Measurements from ENCODE around the gene ZMPSTE24.
"Not testable (repeated sequence)": the region's sequence is repeated elsewhere in the genome, so short reads cannot be mapped to it uniquely, and the experiment has no call there.

ZMPSTE24 gene

DNA sequence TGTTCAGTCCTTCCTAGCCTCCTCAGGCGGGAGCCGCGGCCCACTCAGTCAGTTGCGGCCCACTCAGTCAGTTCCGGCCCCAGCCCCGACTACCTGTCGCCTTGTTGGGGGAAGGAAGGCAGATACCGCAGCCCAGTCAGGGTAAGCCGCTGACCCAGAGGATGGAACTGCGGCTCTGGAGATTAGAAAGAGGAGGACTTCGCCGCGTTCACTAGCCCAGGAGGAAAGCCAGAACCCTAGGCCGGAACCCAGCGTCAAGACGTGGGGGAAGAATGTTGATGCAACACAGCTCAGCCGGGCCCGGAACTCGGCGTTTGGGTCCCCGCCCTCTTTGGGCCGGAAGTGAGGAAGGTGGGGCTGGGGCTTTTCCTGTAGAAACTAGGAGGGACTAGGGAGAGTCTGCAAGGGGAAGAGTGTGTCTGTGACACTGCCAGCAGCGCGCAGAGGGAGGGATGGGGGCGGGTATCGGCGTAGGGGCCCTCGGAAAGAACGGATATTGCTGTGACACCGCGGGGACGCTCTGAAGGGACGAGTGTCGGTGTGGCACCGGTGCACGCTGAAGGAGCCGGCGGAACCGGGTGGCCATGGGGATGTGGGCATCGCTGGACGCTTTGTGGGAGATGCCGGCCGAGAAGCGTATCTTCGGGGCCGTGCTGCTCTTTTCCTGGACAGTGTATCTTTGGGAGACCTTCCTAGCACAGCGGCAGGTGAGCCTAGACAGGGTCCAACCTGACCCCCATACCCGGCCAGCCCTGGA is at the start of gene ZMPSTE24:
ZMPSTE24 (plus strand) TSS at position 549 of the 757 bp plus-strand sequence; CDS start at position 585, 36 bp downstream.
- DNase-seq, result peak; percentile 90

DNA sequence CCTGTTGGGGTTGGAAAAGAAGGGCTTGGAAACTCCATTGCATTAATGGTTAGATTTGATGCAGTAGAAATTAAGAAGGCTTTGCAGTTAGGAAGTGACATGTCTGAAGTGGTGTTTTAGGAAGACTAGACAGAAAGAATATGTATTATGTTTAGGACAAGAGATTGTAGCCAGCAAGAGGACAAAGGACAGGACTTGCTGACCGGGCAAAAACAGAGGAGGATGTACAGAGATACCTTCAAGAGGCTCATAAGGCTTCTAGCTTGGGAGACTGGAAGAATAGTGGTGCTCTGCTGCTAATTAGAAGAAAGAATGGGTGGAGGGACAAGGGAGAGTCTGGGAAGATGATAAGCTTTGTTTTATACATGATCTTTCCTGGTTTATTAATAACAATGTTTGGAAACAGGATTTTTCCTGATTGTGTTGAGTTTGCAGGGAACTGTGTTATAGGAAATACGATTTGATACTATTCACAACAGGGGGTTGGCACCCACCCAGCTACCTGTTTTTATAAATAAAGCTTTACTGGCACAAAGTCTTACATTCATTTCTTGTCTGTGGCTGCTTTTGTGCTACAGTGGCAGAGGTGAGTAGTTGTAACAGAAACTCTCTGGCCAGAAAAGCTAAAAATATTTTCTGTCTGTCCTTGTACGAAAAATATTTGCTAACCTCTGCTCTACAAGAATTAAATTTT is 47.4 kb upstream of the ZMPSTE24 start:
- no peak for DNase-seq

DNA sequence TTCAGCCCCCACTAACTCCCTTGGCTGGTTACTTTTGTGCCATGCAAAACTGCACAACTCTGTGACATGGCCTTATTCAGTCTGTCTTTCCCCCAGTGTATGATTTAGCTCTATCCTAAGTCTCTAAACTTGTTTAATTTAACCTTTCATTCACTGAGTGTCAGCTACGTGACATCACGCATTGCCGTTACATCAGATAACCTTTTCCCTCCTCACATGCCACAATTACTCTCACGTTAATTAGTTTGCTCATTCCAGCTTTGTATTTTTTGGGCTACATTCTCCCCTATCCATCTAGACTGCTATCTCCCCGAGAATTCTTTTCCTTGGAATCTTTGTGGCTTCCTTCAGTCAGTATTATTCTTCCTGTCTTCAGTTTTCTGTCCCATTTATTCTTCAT is 39.7 kb upstream of the ZMPSTE24 start:
- DNase-seq, result no peak

DNA sequence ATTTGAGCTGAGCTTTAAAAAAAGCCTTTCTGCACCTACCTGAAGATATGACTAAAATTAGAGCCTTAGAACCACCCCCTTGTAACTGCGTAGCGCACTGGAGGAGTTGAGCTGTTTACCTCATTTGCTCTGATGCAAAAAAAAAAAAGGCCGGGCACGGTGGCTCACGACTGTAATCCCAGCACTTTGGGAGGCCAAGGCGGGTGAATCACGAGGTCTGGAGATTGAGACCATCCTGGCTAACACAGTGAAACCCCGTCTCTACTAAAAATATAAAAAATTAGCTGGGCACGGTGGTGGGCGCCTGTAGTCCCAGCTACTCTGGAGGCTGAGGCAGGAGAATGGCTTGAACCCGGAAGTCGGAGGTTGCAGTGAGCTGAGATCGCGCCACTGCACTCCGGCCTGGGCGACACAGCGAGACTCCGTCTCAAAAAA is 36.5 kb upstream of the ZMPSTE24 start:
- not testable (repeated sequence) for DNase-seq

DNA sequence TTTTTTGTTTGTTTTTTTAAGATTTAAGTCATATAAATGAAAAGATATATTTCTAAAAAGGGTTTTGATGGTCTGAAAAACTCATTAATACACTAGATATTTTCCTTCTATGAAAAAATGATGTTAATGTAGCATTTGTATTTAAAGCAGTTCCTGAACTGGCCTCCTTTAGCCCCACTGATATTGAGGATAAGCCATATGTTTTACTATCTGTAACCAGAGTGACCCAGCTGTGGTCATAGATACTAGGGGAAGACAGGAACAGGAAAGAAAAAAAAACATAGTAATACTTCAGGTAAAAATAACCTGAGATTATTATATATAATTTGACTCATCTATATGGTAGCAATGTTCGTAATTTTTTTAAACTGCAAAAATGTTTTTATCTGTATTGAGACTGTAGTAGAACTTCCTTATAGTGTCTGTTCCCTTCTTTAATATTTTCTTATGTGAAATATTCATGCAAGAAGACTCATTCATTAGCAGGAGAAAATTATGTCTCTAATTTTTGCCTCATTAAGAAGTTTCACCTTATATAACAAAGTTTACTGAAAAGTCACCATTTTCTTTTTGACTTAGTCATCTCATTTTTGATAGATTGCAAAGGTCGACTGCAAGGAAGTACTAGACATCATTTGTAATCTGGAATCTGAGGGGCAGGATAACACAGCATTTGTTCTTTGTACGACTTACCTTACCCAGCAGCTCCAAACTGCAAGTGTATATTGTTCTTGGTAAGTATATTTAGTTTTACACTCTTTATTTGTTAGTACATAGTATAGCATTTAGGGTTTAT is 35.9 kb upstream of the ZMPSTE24 start:
- no peak for DNase-seq

DNA sequence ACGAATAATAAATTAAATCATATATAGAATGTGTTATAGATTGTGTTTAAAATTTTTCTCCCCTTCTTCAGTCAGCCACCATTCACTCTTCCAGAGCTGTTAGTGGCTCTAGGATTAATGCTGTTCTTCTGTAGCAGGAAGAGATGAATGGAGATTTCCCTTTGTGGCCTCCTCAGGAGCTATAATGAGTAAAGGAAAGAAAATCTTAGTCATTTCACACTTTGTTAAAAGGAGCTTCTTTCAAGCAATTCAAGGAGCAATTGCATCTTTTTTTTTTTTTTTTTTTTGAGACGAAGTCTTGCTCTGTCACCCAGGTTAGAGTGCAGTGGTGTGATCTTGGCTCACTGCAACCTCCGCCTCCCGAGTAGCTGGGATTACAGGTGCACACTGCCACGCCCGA is 34.0 kb upstream of the ZMPSTE24 start:
- DNase-seq, result no peak

DNA sequence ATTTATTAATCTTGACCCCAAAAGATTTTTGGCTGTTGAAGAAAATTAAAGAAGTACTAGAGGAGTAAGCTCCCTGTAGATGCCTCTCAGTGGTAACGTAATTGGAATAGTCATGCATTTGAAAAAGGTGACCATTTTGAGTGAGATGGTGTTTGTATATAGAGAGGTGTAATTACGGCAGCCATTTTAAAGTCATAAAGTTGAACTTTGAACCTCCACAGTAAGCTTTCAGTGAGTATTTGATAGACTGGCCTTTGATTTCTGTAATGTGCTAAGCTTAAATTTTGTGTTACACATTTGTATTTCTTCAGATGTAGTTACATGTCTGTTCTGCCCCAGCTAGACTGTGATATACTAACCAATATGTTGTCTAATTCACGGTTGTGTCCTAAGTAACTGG is 31.8 kb upstream of the ZMPSTE24 start:
- no peak for DNase-seq

DNA sequence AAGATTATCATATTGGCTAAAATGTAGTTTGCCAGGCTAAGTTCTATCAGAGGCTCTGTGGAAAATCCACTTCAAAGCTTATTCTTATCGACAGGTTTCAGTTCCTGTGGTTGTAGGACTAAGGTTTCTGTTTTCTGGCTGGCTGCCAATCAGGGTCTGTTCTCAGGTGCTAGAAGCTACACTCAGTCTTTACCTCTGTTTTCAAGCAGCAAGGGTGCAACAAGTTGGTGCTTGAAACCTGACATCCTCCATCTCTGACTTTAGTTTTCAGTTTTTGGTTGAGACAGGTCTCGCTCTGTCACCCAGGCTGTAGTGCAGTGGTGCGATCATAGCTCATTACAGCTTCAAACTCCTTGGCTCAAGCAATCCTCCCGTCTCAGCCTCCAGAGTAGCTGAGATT is 25.6 kb upstream of the ZMPSTE24 start:
- no peak for DNase-seq

DNA sequence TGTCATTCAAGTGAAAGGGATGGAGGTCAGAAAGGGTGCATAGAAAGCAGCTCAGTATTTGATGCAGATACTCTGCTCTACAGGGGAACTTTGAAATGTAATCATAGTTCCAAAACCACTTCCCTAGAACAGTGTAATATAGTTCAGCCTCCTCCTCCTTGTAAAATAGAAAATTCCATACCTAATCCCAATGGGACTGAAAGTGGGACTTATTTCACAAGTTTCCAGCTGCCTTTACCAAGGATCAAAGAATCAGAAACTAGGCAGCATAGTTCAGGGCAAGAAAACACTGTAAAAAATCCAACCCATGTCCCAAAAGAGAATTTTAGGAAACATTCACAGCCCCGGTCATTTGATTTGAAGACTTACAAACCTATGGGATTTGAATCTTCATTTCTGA is 18.4 kb upstream of the ZMPSTE24 start:
- no peak for DNase-seq

DNA sequence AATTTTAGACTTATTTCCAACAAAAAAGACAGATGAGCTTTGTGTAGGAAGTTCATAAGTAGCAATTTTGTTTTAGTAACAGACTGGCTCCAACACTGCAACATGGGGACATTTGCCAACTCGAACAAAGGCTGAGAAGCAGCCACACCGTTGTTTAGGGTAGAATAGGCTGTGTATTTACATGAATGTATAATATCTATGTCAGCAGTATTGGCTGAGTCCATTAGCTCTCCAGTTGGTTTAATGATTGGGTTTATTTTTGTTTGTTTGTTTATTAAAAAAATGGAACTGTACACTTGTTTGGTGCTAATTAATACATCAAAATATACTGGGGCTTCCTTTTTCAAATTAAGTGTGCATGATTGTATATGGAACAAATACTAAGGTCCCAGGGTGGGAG is 17.6 kb upstream of the ZMPSTE24 start:
- DNase-seq, result no peak

DNA sequence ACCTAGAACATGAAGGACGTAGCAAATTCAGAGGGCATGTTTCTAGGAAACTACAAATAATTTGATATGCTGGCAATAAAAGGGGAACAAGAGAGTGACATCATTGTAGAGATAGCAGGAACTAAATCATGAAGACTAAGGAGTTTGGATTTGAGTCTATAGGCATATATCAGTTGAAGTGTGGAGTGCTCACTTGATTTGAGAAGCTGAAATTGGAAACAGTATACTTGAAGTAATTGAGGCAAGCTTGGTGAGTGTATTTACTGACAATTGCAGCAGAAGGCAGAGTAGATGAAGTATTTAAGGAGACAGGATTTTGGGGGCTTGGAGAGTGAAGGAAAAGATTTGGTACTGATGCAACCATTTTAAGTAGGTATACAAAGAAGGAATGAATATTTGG is 16.7 kb upstream of the ZMPSTE24 start:
- DNase-seq, result no peak

DNA sequence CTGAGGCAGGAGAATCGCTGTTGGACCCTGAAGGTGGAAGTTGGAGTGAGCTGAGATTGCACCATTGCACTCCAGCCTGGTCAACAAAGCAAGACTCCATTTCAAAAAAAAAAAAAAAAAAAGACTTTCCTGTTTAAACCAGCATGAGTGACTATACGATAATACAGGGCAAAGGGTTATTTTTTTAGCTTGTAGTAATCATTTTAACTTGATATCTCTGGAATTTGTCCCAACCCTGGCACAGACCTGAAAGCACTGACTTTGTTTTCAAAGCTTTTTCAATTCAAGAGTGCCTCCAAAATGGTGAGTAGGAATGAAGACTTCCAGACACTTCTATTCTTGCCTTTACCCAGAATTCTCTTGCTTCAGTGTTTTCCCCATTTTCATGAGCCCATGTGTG is 14.7 kb upstream of the ZMPSTE24 start:
- DNase-seq, result no peak

DNA sequence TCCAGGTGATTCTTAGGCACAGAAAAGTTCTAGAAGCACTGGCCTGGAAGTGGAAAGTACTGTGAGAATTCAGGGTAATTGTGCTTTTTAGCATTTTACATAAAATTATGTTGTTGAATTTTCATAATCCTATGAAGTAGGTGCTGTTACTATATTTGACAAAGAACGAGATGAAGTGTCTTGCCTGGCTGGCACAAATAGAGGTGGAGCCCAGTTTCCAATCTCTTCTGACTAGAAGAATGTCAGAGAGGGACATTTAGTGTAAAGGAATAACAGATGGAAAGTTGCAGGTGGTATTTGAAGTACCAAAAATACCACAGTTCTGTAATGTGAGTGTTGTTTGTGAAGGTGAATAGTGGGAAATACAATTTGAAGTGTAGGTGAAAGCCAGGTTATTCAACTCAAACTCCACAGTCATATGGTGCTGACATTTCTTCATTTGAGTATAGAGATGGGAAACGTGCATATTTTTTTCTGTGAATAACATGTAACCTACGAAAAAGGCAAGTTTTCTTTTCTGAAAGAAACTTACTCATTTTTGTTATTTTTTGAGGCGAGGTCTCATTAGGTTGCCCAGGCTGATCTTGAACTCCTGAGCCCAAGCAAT is 13.8 kb upstream of the ZMPSTE24 start:
- DNase-seq, result no peak

DNA sequence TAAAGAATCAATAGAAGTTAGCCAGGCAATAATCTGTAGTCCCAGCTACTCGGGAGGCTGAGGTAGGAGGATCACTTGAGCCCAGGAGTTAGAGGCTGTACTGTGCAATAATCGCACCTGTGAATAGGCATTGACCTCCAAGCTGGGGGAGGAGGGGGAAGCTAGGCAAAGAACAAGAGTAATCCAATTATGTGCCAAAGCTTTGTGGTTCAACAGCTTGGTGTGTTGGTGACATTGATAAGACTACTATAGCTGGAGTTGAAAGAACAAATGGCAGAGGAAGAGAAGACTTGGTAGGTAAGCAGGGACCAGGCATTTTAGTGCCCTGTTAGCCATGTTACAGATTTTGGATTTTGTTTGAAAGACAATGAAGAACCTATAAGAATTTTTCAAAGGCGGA is 12.3 kb upstream of the ZMPSTE24 start:
- no peak for DNase-seq

DNA sequence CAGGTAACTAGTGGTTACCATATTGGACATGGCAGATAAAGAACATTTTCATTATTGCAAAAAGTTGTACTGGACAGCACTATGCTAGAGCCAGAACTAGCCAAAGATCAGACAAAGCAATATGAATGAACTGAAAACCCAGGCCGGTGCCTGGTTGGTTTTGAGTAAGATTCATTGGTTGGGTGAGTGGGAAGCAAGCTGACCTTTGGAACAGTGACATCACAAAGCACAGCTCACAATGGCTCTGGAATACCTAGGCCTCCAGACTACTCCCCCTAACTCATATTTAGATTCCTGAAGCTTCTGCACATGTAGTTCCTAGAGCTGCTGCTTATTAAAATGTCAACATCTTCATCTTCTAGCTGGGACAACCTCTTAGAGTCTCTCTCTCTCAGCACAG is 10.4 kb upstream of the ZMPSTE24 start, which contains the start of gene TMCO2:
TMCO2 (plus strand) TSS at position 283 of the 400 bp plus-strand sequence; CDS start at position 340, 57 bp downstream.
- no peak for DNase-seq

DNA sequence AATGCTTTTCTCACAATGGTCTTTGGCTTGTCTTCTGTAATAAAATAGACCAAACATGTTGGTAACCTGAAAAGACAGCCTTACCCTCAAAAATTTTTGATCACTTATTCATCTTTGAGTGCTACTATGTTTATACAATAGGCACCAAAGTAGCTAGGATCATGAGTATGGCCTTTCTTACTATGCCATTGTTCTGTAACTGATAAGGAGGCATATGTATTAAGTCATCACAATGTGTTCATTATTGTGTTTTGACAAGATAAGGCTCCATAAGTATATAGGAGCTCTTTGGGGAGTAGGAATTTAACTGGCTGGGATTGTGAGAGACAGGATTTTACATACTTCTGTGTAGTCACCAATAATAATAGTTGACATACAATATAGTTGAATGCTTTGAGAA is 9.6 kb upstream of the ZMPSTE24 start:
- DNase-seq, result no peak

DNA sequence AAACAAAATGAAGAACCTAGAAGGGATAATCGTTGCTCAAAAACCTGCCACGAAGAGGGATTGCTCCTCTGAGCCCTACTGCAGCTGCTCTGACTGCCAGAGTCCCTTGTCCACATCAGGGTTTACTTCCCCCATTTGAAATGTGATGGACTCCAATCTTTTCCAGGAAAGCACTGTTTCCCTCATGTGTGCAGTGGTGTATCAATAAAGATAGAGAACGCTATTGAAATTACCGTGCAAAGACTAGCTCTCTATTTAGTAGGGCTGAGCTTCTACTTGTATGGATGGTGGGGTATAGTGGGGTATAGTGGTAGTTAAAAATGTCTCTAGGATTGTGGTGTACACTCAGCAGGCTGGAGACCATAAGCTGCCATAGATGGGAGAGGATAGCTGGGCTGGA is 6.6 kb upstream of the ZMPSTE24 start:
- no peak for DNase-seq

DNA sequence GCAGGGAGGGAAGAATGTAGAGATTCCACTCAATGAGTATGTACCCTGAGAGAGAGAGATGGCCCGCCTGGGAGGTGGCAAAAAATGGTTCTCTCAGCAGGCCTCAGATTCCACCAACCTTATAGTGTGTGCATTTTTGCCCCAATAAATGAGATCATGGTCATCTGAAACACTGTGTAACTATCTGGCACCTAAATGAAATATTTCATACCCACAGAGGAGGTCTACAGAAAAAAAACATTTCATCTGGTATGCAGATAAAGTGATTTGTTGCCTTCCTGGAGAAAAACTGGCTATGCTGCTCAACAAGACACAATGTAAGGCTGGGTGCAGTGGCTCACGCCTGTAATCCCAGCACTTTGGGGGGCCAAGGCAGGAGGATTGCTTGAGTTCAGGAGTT is 5.4 kb upstream of the ZMPSTE24 start:
- no peak for DNase-seq

DNA sequence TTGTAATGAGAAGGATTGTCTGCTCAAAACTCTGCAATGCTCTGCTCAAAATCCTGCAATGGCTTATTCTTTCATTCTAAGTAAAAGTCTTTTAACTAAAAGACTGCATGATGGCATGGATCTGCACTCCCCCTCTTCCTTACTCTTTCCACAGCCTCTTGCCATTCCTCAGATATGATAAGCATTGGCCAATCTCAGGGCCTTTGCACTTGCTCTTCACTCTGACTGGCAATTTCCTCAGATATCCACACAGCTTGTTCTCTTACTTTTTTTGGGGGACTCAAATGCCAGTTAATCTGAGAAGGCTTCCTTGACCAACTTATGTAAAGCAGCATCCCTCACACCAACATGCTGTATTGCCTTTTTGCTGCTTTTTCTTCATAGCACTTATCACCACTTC is 2.8 kb upstream of the ZMPSTE24 start:
- no peak for DNase-seq

DNA sequence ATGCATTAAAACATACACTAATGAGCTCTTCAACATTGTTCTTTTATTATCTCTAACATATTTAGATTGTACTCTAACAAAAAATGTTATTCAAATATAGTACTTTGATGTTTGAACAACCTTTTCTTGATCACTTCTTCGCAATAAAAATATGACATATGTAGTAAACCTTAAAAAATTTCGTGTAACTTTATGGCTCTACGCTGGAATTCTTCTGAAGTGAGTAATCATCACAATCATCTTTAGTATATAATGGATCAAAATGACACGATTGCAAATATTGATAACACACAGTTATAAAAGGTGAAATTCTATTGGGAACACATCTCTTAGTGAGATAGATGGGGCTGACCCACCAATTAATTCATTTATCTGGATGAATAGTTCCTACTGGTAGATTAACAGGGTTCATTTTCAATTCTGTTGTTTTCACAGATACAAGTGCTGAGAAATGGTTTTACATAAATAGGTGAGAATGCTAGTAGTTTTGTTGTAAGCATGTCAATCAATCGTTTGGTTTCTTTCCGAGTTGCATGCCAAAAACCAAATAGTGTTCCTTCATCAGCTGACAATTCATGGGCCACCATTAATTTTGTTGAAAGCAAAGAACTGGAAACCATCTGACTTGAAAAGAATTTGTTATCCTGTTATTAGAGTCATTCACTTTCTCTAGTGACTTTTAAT is 1.5 kb upstream of the ZMPSTE24 start:
- DNase-seq, result no peak

DNA sequence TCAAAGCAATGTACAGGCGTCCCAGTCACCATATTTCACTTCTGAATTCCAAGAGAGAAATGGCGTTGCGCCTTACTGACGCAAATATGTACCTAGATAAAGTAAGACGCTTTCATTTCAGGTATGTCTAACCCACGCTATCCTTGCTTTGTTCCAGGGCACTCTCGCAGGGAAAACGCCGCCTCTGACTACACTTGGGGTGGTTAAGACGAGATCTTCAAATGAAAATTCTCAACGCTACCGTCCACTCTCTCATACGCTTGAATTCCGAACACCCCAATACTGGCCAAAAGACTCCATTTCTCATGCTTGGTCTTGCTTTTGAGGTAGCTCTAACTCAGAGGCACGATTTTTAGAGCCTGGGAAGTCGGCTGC is 736 bp upstream of the ZMPSTE24 start:
- DNase-seq, result peak; percentile 86

DNA sequence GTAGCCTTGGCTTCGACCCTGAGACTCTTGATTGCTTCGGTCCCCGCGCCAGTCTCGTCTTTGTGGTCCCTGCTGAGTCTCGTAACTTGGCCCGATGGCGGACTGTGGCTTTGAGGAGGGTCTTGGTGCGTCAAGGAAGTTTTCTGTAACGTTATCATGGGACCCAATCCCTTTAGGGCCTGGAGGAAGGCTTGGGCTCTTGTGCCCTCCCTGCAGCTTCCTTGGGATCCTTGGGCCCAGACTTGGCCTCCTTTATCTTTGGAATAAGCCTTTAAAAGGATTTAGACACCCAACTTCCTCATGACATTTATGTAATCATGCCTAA is 371 bp downstream of the ZMPSTE24 start:
- DNase-seq, result no peak

DNA sequence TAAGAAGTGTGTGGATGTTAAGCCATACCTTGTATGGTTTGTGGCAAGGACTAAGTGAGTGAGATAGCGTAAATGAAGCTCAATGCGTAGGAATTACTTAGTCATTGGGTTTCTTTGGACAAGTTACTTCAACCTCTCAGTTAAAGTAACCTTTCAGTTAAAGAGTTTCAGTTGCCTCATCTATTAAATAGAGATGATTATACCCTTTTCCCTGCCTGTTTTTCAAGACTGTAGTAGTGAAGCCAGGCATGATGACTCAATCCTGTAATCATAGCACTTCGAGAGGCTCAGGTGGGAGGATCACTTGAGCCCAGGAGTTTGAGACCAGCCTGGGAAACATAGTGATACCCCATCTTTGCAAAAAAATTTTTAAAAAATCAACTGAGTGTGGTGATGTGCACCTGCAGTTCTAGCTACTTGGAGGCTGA is 6.3 kb downstream of the ZMPSTE24 start:
- no peak for DNase-seq
